IPS-18a (cell line): Measurements from ENCODE around the gene RBMS3.

Source experiments
- H3K27ac ChIP-seq: one replicate; pipeline ENCODE4 v1.5.1; 2013; ENCODE audit warnings: low read length
- H3K27me3 ChIP-seq: one replicate; pipeline ENCODE4 v1.6.1; 2013; ENCODE audit warnings: mild to moderate bottlenecking, low read length; ENCODE audit not compliant: control insufficient read depth, insufficient read depth
- H3K36me3 ChIP-seq: one replicate; pipeline ENCODE4 v1.6.1; 2013; ENCODE audit warnings: low read depth, low read length; ENCODE audit not compliant: control insufficient read depth
- H3K4me1 ChIP-seq: one replicate; pipeline ENCODE4 v1.6.1; 2013; ENCODE audit warnings: low read depth, low read length; ENCODE audit not compliant: control insufficient read depth
- H3K4me3 ChIP-seq: one replicate; pipeline ENCODE4 v1.5.1; 2013; ENCODE audit warnings: low read length
- H3K9ac ChIP-seq: one replicate; pipeline ENCODE4 v1.6.1; 2013; ENCODE audit warnings: mild to moderate bottlenecking, low read length, moderate library complexity
- H3K9me3 ChIP-seq: one replicate; pipeline ENCODE4 v1.6.1; 2013; ENCODE audit warnings: low read depth, low read length; ENCODE audit not compliant: control insufficient read depth

Gene RBMS3

DNA sequence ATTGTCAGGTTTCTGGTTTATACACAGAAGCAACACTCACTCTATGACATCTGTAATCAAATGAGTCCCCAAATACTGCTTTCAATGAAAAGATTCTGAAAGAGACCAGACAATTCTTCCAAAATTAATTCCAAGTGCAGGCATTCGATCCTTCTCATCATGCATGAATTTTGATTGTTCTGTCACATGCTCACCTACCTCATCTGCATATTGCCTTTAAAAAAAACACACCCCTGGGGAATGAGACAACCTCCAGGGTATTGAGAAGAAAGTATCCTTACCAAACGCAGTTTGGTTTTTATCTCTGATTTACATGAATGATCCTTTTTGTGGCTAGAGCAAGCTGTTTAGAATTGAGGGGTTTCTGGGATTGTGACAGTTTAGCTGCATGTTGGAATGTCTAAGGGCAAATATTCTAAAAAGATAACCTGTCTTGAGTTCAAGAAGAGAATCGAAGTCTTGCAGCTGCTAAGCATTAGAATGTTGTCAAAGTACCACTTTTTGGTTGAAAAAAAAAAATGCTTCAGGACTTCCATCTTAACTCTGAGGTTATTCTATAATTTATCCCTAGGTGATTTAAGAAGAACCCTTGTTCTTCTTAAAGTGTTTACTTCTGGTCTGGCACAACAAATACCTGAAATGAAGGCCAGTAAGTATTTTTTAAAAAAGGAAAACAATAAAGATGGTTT lies 653.1 kb downstream of the RBMS3 start:
- Histone ChIP-seq H3K4me1 (peaks cover 24% of the 10 kb centered on the region), H3K9ac (no peak overlapping the region), H3K27ac (no peak overlapping the region), H3K36me3 (no peaks in the 10 kb centered on the region), H3K4me3 (no peak overlapping the region), H3K9me3 (no peaks in the 10 kb centered on the region), H3K27me3 (no peaks in the 10 kb centered on the region)

DNA sequence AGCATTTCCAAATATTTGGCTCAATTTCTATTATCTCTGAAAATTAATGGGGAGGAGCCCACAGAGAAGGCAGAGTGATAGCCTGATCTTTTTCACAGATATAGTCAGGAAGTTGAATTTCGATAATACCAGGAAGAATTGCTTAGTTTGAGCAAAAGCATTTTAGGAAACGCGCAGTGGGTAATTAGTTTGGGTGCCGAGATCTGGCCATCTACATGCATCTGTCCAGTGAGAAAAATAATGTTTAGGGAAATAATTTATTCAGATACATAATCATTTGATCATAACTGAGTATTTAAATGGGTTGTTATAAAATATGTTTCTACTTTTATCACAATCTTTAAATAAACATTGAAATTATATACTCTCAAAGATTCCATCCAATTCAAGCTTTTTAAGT lies 653.9 kb downstream of the RBMS3 start:
- Histone ChIP-seq H3K9ac (no peak overlapping the region), H3K36me3 (no peaks in the 10 kb centered on the region), H3K27me3 (no peaks in the 10 kb centered on the region), H3K4me1 (peaks cover 24% of the 10 kb centered on the region), H3K9me3 (no peaks in the 10 kb centered on the region), H3K4me3 (no peak overlapping the region), H3K27ac (no peak overlapping the region)

DNA sequence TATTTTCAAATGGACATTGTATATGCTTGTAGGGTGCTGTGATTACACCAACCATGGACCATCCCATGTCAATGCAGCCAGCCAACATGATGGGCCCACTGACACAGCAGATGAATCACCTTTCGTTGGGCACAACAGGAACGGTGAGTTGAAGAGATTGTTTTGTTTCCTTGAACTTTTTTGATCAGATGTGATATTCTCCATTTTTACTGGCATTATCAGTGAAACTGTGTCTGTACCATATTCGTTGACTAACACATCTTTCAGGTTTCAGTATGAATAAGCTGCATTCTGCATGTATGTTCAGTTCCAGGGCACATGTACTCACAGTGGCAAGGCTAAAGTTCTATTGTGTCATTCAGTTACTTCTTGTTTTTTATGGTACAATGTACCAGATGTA lies 655.2 kb downstream of the RBMS3 start:
- Histone ChIP-seq H3K27ac (no peak overlapping the region), H3K9ac (no peak overlapping the region), H3K4me1 (peaks cover 24% of the 10 kb centered on the region), H3K4me3 (no peak overlapping the region), H3K27me3 (no peaks in the 10 kb centered on the region), H3K36me3 (no peaks in the 10 kb centered on the region), H3K9me3 (no peaks in the 10 kb centered on the region)

DNA sequence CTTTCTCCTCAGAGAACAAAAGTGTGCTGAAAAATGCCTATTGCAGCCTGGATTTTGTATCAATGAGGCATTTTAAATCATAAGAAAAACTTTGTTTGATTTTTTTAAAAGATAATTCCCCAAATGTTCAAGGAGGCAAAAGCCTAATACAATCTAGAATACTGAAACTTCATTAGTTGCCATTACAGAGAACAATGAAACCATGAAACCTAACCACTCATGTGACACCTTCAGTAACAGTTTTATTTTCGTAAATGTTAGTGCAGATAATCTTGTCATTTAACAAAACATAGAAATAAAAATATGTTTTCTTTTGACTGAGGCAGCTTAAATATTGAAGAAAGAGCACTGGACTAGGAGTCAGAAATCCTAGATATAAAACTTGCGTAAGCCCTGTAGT lies 655.9 kb downstream of the RBMS3 start:
- Histone ChIP-seq H3K4me1 (peaks cover 24% of the 10 kb centered on the region), H3K9me3 (no peaks in the 10 kb centered on the region), H3K27me3 (no peaks in the 10 kb centered on the region), H3K4me3 (no peak overlapping the region), H3K9ac (no peak overlapping the region), H3K27ac (no peak overlapping the region), H3K36me3 (no peaks in the 10 kb centered on the region)

DNA sequence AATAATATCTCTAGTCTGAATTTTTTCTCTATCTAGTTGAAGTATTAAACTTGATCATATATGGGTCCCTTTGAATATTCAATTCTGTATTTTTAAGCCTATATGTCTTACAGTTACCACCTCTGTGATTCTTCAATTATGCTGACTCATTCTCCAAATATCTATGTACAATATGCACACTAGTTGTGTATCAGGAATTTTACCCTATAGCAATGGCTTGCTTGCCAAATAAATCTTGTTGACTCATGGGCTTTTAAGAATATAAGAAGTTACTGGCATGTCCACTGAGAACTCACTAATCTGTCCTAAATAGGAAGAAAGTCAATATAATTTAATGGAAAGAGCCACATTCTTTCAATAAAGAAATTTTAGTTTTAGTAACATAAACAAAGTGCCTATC lies 656.3 kb downstream of the RBMS3 start:
- Histone ChIP-seq H3K27ac (no peak overlapping the region), H3K9ac (no peak overlapping the region), H3K27me3 (no peaks in the 10 kb centered on the region), H3K4me3 (no peak overlapping the region), H3K4me1 (peaks cover 24% of the 10 kb centered on the region), H3K36me3 (no peaks in the 10 kb centered on the region), H3K9me3 (no peaks in the 10 kb centered on the region)

DNA sequence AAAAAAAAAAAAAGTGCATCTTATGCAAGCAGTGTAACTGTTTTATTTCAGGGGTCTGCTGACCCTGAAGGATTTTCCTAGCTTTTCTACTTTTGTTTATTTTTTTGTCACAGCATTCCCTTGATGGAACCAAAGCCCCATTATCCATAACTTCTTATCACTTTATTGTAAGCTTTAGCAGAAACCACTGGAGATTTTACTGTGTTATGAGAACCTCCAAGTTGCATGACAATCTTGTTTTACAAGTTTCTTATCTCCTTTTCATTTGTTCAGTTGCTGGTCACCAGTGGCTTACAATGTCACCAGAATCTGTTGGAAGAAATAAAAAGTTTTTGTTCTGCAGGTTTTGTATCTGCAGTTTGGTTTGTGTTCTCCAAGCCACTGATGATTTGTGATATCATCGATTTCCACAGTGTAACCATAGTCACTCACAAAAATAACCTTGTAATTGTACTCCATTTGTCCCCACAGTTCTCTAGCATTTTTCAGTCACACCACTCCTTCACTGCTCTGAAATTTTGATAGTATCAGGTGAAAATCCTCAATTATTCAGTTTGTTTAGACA lies 660.0 kb downstream of the RBMS3 start:
- H3K27me3 ChIP-seq, result no peaks in the 10 kb centered on the region
- no peak overlapping the region for H3K4me3 ChIP-seq
- no peaks in the 10 kb centered on the region for H3K9me3 ChIP-seq
- H3K36me3 ChIP-seq, result no peaks in the 10 kb centered on the region
- no peak overlapping the region for H3K9ac ChIP-seq
- H3K4me1 ChIP-seq, result no peaks in the 10 kb centered on the region
- H3K27ac ChIP-seq, result no peak overlapping the region

DNA sequence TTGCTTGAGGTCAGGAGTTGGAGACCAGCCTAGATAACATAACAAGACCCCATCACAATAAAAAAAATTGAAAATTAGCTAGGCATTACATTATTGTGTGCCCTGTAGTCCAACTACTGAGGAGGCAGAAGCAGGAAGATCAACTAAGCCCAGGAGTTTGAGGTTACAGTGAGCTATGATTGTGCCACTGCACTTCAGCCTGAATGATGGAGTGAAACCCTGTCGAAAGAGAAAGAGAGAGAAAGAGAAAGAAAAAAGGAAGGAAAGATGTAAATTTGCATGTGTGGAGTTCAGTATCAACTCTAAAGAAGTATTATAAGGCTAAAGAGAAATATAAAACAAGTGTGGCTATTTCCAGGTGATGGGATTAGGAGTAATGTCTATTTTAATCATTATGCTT lies 661.4 kb downstream of the RBMS3 start:
- no peak overlapping the region for H3K27ac ChIP-seq
- H3K4me3 ChIP-seq, result no peak overlapping the region
- no peak overlapping the region for H3K9ac ChIP-seq
- H3K36me3 ChIP-seq, result no peaks in the 10 kb centered on the region
- no peaks in the 10 kb centered on the region for H3K27me3 ChIP-seq
- no peaks in the 10 kb centered on the region for H3K4me1 ChIP-seq
- no peaks in the 10 kb centered on the region for H3K9me3 ChIP-seq

DNA sequence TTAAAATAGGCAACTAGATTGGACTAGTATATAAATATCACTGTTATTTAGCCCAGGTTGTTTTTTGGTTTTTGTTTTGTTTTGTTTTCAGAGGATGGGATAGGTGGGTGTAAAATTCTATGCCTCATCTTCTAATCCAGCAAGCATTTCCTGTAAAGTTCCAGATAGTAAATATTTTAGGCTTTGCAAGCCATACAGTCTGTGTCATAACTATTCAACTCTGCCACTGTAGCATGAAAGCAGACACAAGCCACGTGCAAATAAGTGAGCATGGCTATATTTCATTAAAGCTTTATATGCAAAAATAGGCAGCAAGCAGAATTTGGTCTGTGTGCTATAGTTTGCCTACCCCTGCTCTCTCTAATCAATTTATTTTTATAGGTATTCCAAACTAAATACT lies 668.3 kb downstream of the RBMS3 start:
- Histone ChIP-seq H3K36me3 (no peaks in the 10 kb centered on the region), H3K27ac (no peak overlapping the region), H3K4me3 (no peak overlapping the region), H3K4me1 (no peaks in the 10 kb centered on the region), H3K27me3 (no peaks in the 10 kb centered on the region), H3K9me3 (no peaks in the 10 kb centered on the region), H3K9ac (no peak overlapping the region)

DNA sequence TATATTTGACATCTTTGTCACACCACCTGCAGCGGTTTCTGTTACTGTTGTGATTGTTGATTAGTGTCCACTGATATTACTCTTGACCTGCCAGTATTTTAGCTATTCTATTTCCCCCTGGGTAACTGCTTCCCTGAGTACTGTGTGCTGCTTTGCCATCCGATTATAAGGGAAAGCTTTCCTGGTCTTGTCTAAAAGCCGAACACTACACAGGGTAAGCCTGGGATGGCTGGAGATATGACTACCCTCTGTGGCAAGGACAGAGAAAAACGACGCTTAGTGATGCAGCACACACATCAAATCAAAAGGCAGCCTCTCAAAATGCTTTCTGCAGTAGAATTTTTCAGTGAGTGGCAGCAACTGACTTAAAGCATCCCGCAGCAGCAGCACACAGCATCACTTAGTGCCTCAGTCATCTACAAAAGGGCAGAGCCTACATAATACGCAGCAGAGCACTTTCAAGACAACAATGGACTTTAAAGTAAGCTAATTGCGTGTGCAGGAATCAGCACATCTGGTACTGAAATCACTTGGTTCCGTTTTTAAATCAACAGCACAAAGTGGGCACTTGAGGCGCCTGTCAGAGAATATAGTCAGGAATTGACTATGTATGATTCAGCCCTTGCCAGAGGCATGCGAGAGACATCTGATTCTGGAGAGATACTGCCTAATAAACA lies 669.2 kb downstream of the RBMS3 start:
- Histone ChIP-seq H3K36me3 (no peaks in the 10 kb centered on the region), H3K27ac (no peak overlapping the region), H3K4me3 (no peak overlapping the region), H3K27me3 (no peaks in the 10 kb centered on the region), H3K9me3 (no peaks in the 10 kb centered on the region), H3K9ac (no peak overlapping the region), H3K4me1 (no peaks in the 10 kb centered on the region)

DNA sequence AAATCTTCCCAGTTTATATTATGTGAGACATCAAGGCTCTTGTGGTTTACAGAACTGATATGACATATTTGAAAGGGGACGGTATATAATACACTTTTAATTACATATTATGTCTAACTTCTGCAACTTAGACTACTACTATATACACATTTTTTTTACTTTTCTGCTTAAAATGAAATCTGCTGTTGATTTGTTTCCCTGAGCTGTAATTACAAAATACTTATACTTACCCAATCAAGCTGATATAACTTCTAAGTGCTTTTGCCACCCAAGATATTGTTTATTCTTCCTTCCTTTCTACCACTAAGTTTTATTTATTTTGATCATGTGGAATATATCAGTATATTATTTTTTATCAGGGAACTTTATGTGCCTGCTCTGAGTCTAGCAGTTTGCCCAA lies 671.6 kb downstream of the RBMS3 start:
- Histone ChIP-seq H3K4me1 (no peaks in the 10 kb centered on the region), H3K27ac (no peak overlapping the region), H3K9ac (no peak overlapping the region), H3K4me3 (no peak overlapping the region), H3K36me3 (no peaks in the 10 kb centered on the region), H3K9me3 (no peaks in the 10 kb centered on the region), H3K27me3 (no peaks in the 10 kb centered on the region)

DNA sequence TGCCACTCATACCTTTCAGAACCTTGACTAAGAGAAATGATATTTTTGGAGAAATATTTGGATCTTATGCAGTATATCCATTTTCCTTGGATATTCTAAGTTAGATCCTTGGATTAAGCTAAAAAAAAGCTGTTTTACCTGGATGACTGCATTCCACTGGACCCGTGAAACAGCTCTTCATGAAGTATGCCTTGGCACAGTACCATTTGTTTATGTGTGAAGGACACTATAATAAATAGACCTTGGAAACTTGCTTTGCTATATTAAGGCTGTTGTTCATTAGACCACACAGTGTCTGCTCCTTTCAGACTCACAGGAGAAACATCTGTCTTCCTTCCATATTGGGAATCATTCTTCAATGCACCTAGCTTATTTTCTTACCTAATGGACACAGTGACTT lies 674.5 kb downstream of the RBMS3 start:
- H3K27me3 ChIP-seq, result no peaks in the 10 kb centered on the region
- no peaks in the 10 kb centered on the region for H3K9me3 ChIP-seq
- no peak overlapping the region for H3K9ac ChIP-seq
- no peaks in the 10 kb centered on the region for H3K4me1 ChIP-seq
- no peak overlapping the region for H3K4me3 ChIP-seq
- no peaks in the 10 kb centered on the region for H3K36me3 ChIP-seq
- H3K27ac ChIP-seq, result no peak overlapping the region

DNA sequence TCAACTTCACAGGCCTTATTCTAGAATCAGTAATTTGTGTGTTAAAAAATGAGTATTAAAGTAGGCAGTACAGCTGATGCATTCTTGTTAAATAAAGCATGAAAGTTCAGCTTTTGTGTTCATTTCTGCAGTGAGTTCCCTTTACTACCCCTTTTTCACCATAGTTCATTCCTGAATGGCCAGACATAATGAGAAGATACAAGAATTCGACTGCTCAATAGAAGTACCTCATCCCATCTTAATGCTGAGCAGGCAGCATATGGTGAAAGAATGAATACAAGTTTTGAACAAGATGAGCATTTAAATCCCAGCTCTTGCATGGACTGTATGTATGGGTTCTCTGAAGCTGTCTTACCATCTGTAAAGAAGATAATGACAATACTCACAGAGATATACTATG lies 677.9 kb downstream of the RBMS3 start:
- H3K4me3 ChIP-seq, result no peak overlapping the region
- H3K9me3 ChIP-seq, result no peaks in the 10 kb centered on the region
- H3K9ac ChIP-seq, result no peak overlapping the region
- no peaks in the 10 kb centered on the region for H3K27me3 ChIP-seq
- H3K27ac ChIP-seq, result no peak overlapping the region
- no peaks in the 10 kb centered on the region for H3K4me1 ChIP-seq
- H3K36me3 ChIP-seq, result no peaks in the 10 kb centered on the region
